ENCODE results near the gene VSTM4.

VSTM4 gene

DNA sequence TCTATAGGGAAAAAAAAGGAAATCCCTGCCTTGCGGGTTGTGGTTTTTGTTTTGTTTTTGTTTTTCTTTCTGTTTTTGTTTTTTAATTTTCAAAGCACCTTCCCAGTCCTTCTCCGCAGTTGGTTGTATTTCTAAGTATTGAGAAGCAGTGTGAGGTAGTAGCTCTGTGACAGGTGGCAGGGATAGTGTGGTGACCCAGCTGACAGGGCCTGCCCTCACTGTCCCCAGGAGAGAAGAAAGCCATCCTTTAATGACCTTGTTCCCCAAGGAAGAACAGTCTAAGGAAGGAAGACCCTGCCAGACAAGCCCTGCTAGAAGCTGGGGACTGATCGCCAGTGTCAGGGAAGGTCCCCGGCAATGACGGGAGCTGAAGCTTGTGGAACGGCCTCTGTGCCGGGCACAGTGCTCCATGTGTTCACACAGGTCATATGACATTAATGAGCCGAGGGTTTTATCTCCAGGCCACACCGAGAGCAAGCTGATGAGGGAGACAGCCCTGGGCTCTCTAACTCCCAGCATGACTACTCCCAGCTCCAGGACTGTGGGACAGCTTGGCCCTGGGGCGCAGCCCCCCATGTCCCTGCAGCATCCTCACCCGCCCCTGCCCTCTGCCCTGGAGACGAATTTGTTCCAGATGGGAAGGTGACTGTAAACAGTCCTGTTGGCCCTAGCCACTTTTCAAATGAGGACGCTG, 106.7 kb downstream of the VSTM4 start:
- no peak for DNase-seq (ENCODE audit: low read depth in 1 of 2, low spot score in 1 of 2)
- Histone ChIP-seq H3K27me3 (ENCODE audit: insufficient read depth, poor library complexity, severe bottlenecking) (no peaks in the 10 kb centered on the region), H3K4me3 (replicated peaks; ENCODE audit: insufficient read depth, low read length) (no peak overlapping the region), H3K27ac (replicated peaks) (no peak overlapping the region)
- TF ChIP-seq POLR2AphosphoS5 (IDR thresholded peaks at IDR 0.05; ENCODE audit: low read depth) = no peak
- no peak for TF ChIP-seq SPI1 (IDR thresholded peaks at IDR 0.05; ENCODE audit: borderline replicate concordance, low read depth)

DNA sequence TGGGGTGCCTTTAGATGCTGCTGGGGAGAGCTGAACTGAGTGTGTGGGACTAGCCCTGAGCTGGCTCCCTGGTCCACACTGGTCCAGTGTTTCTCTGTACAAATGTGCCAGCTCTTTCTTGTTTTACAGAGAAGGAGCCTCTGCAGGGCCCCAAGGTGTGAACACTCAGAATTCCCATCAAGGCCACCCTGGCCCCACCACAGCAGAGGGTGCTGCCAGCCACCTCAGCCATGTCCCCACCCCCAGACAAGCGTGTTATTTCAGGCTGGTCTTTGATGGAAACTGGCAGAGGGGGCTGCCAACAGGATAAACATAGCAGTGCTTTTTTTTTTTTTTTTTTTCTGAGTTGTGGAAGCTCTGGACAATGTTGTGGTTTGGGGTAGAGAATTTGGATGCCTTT, 107.2 kb downstream of the VSTM4 start:
- no peak for DNase-seq (ENCODE audit: low read depth in 1 of 2, low spot score in 1 of 2)
- no peak for TF ChIP-seq POLR2AphosphoS5 (IDR thresholded peaks at IDR 0.05; ENCODE audit: low read depth)
- no peak for TF ChIP-seq CTCF (IDR thresholded peaks at IDR 0.05; ENCODE audit: insufficient read depth, low read length)
- TF ChIP-seq SPI1 (IDR thresholded peaks at IDR 0.05; ENCODE audit: borderline replicate concordance, low read depth) = no peak
- TF ChIP-seq GABPA (IDR thresholded peaks at IDR 0.05; ENCODE audit: low read depth) = no peak
- TF ChIP-seq, protein P1, sequence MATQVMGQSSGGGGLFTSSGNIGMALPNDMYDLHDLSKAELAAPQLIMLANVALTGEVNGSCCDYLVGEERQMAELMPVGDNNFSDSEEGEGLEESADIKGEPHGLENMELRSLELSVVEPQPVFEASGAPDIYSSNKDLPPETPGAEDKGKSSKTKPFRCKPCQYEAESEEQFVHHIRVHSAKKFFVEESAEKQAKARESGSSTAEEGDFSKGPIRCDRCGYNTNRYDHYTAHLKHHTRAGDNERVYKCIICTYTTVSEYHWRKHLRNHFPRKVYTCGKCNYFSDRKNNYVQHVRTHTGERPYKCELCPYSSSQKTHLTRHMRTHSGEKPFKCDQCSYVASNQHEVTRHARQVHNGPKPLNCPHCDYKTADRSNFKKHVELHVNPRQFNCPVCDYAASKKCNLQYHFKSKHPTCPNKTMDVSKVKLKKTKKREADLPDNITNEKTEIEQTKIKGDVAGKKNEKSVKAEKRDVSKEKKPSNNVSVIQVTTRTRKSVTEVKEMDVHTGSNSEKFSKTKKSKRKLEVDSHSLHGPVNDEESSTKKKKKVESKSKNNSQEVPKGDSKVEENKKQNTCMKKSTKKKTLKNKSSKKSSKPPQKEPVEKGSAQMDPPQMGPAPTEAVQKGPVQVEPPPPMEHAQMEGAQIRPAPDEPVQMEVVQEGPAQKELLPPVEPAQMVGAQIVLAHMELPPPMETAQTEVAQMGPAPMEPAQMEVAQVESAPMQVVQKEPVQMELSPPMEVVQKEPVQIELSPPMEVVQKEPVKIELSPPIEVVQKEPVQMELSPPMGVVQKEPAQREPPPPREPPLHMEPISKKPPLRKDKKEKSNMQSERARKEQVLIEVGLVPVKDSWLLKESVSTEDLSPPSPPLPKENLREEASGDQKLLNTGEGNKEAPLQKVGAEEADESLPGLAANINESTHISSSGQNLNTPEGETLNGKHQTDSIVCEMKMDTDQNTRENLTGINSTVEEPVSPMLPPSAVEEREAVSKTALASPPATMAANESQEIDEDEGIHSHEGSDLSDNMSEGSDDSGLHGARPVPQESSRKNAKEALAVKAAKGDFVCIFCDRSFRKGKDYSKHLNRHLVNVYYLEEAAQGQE (IDR thresholded peaks at IDR 0.05; ENCODE audit: insufficient replicate concordance, low read depth) = no peak

DNA sequence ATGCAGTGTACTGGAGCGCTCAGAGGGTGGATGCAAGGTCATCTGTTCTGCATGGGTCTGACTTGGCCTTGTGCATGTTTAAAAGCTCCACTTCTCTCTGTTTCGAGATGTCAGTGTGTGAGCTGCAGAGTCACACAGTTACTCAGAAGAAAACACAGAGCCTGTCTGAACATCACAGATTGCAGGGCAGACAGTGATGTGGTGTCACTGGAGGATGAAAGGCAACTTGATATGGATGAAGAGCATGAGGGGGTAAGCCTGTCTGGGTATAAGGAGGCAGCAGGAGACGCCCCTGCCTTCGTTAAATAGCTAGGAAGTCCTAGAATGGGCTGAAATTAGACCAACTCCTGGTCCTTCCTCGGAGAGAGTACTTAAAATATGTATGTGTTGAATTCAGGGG, 108.2 kb downstream of the VSTM4 start:
- Histone ChIP-seq H3K4me3 (replicated peaks; ENCODE audit: insufficient read depth, low read length) (no peak overlapping the region), H3K27me3 (ENCODE audit: insufficient read depth, poor library complexity, severe bottlenecking) (no peaks in the 10 kb centered on the region), H3K27ac (replicated peaks) (no peak overlapping the region)
- TF ChIP-seq SPI1 (IDR thresholded peaks at IDR 0.05; ENCODE audit: borderline replicate concordance, low read depth) (no peak), POLR2AphosphoS5 (IDR thresholded peaks at IDR 0.05; ENCODE audit: low read depth) (no peak), GABPA (IDR thresholded peaks at IDR 0.05; ENCODE audit: low read depth) (no peak), CTCF (IDR thresholded peaks at IDR 0.05; ENCODE audit: insufficient read depth, low read length) (no peak)
- TF ChIP-seq, protein P1 (IDR thresholded peaks at IDR 0.05; ENCODE audit: insufficient replicate concordance, low read depth) = no peak
- no peak for DNase-seq (ENCODE audit: low read depth in 1 of 2, low spot score in 1 of 2)

More for the DNA sequence above, 107.2 kb downstream of the VSTM4 start:
- H3K27ac ChIP-seq (replicated peaks) = no peak overlapping the region
- H3K4me3 ChIP-seq (replicated peaks; ENCODE audit: insufficient read depth, low read length) = no peak overlapping the region
- no peaks in the 10 kb centered on the region for H3K27me3 ChIP-seq (ENCODE audit: insufficient read depth, poor library complexity, severe bottlenecking)

- Histone ChIP-seq H3K27me3 (ENCODE audit: insufficient read depth, poor library complexity, severe bottlenecking) (no peaks in the 10 kb centered on the region), H3K27ac (replicated peaks) (no peak overlapping the region), H3K4me3 (replicated peaks; ENCODE audit: insufficient read depth, low read length) (no peak overlapping the region)
- TF ChIP-seq POLR2AphosphoS5 (IDR thresholded peaks at IDR 0.05; ENCODE audit: low read depth) = no peak
- no peak for TF ChIP-seq CTCF (IDR thresholded peaks at IDR 0.05; ENCODE audit: insufficient read depth, low read length)
- TF ChIP-seq, protein P1 (IDR thresholded peaks at IDR 0.05; ENCODE audit: insufficient replicate concordance, low read depth) = no peak
- DNase-seq (ENCODE audit: low read depth in 1 of 2, low spot score in 1 of 2) = no peak
Measured at GRCh38 chr10:49005270-49005669, 110.1 kb downstream of the VSTM4 start.

Measured in HL-60 (cell line).